Osteoblast (primary cell): ENCODE data around the gene ACTG2. TPM values are rescaled to one million over a fixed set of nuclear protein-coding genes. Genes with fewer than 3 reads are reported as not detected.

Experiments used
- DNase-seq: peaks from one replicate; pipeline ENCODE4 v3.0.0; 2011; ENCODE audit warnings: low spot score, mixed read lengths; ENCODE audit not compliant: insufficient read length; ENCODE audit errors: missing footprints
- H2AFZ ChIP-seq: 2 replicates; pipeline ENCODE4 v1.6.0; 2011; ENCODE audit warnings: mild to moderate bottlenecking, low read length
- H3K27ac ChIP-seq: 2 replicates; pipeline ENCODE4 v1.5.1; 2011; ENCODE audit warnings: mild to moderate bottlenecking, low read depth, low read length, moderate library complexity
- H3K27me3 ChIP-seq: 2 replicates; pipeline ENCODE4 v1.6.0; 2012; ENCODE audit warnings: mild to moderate bottlenecking, control low read depth, inconsistent platforms, low read length, moderate library complexity; ENCODE audit not compliant: insufficient read depth
- H3K36me3 ChIP-seq: 2 replicates; pipeline ENCODE4 v1.5.1; 2011; ENCODE audit warnings: mild to moderate bottlenecking, low read length, control low read depth, moderate library complexity; ENCODE audit not compliant: insufficient read depth
- H3K4me1 ChIP-seq: 2 replicates; pipeline ENCODE4 v1.5.1; 2011; ENCODE audit warnings: mild to moderate bottlenecking, low read length, control low read depth, moderate library complexity; ENCODE audit not compliant: insufficient read depth
- H3K4me2 ChIP-seq: 2 replicates; pipeline ENCODE4 v1.6.0; 2011; ENCODE audit warnings: mild to moderate bottlenecking, low read length; ENCODE audit not compliant: insufficient read depth
- H3K4me3 ChIP-seq: fragments of 200-600 bp; sonication (generic); 3 replicates; pipeline ENCODE4 v1.5.1; 2012; ENCODE audit warnings: mild to moderate bottlenecking, low read length, inconsistent platforms; ENCODE audit not compliant: insufficient read depth
- H3K79me2 ChIP-seq: 2 replicates; pipeline ENCODE4 v1.6.0; 2012; ENCODE audit warnings: mild to moderate bottlenecking, low read length, control low read depth, inconsistent platforms; ENCODE audit not compliant: insufficient read depth
- H3K9me3 ChIP-seq: 2 replicates; pipeline ENCODE4 v1.5.1; 2011; ENCODE audit warnings: low read depth, low read length, control low read depth
- H4K20me1 ChIP-seq: 2 replicates; pipeline ENCODE4 v1.6.0; 2012; ENCODE audit warnings: mild to moderate bottlenecking, low read length, control low read depth; ENCODE audit not compliant: insufficient read depth
- total RNA-seq: library from RNA; depleted of rRNA; stranded (reverse); fragments of >200 nt; gene quantifications from 2 replicates; pipeline ENCODE4 v1.2.3, GENCODE V29; 2012
- TF ChIP-seq, protein P1 (sequence below): IDR thresholded peaks from 2 replicates; pipeline ENCODE4 v1.5.1; 2011; ENCODE audit warnings: mild to moderate bottlenecking, low read depth, low read length, moderate library complexity; ENCODE audit errors: extremely low read depth

ACTG2 gene
- total RNA-seq, 1 donor = 0.72 TPM

DNA sequence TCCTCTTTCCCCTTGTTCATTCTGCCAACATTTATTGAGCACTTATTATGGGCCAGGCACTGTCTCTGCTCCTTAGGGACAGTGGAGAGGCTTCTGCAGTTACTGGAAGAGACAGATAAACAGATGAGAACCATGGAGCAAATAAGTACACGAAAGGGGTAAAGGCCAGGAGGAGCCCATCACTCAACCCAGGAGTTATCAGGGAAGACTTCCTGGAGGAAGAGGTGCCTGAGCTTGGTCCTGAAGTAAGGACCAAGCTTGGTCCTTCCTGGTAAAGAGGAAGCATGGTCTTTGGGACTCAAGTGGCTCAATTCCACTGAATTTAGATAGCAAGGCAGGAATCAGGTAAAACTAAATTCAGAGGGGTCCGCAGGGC is 1.7 kb downstream of the ACTG2 start:
- no peaks in the 10 kb centered on the region for H3K79me2 ChIP-seq
- H3K4me2 ChIP-seq = no peak overlapping the region
- TF ChIP-seq, protein P1, sequence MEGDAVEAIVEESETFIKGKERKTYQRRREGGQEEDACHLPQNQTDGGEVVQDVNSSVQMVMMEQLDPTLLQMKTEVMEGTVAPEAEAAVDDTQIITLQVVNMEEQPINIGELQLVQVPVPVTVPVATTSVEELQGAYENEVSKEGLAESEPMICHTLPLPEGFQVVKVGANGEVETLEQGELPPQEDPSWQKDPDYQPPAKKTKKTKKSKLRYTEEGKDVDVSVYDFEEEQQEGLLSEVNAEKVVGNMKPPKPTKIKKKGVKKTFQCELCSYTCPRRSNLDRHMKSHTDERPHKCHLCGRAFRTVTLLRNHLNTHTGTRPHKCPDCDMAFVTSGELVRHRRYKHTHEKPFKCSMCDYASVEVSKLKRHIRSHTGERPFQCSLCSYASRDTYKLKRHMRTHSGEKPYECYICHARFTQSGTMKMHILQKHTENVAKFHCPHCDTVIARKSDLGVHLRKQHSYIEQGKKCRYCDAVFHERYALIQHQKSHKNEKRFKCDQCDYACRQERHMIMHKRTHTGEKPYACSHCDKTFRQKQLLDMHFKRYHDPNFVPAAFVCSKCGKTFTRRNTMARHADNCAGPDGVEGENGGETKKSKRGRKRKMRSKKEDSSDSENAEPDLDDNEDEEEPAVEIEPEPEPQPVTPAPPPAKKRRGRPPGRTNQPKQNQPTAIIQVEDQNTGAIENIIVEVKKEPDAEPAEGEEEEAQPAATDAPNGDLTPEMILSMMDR = no peak
- no peak overlapping the region for H3K4me3 ChIP-seq
- H3K9me3 ChIP-seq = no peaks in the 10 kb centered on the region
- peaks cover 66% of the 10 kb centered on the region for H3K27me3 ChIP-seq
- DNase-seq = no peak
- H3K36me3 ChIP-seq = no peaks in the 10 kb centered on the region
- H4K20me1 ChIP-seq = peaks cover 2% of the 10 kb centered on the region
- no peak overlapping the region for H2AFZ ChIP-seq
- H3K27ac ChIP-seq = no peak overlapping the region
- H3K4me1 ChIP-seq = peaks cover 13% of the 10 kb centered on the region

- Histone ChIP-seq H3K79me2 (no peaks in the 10 kb centered on the region), H3K9me3 (no peaks in the 10 kb centered on the region), H3K36me3 (no peaks in the 10 kb centered on the region), H3K27ac (no peak overlapping the region), H3K27me3 (peaks cover 66% of the 10 kb centered on the region), H2AFZ (no peak overlapping the region), H3K4me1 (peaks cover 13% of the 10 kb centered on the region), H3K4me3 (no peak overlapping the region), H4K20me1 (peaks cover 2% of the 10 kb centered on the region), H3K4me2 (no peak overlapping the region)
- no peak for DNase-seq
- TF ChIP-seq, protein P1 = no peak
Observed at GRCh38 chr2:73894877-73895276, 2.1 kb downstream of the ACTG2 start.

DNA sequence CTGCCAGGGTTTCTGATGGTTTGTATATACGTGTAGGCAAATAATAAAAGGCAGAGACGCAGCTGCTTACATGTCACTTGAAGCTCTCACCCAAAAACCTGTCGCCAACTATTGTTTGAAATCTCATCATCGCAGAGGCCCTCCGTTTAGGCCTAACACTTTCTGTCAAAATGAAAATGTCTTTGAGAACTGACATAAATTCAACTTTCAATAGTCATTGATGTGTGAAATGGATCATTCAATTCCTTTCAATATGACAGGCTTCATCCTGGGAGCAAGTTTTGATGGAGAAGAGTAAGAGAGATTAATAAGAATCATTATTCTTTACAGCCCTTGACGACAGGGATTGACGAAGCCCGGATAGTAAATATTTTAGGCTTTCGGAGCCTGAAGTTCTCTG is 2.7 kb downstream of the ACTG2 start:
- DNase-seq = no peak
- H3K79me2 ChIP-seq = no peaks in the 10 kb centered on the region
- TF ChIP-seq, protein P1 = no peak
- no peaks in the 10 kb centered on the region for H3K36me3 ChIP-seq
- H3K27ac ChIP-seq = no peak overlapping the region
- H3K4me2 ChIP-seq = no peak overlapping the region
- H4K20me1 ChIP-seq = peaks cover 2% of the 10 kb centered on the region
- peaks cover 13% of the 10 kb centered on the region for H3K4me1 ChIP-seq
- peaks cover 67% of the 10 kb centered on the region for H3K27me3 ChIP-seq
- H3K4me3 ChIP-seq = no peak overlapping the region
- H3K9me3 ChIP-seq = no peaks in the 10 kb centered on the region
- no peak overlapping the region for H2AFZ ChIP-seq

GRCh38 chr2:73896362-73897239 is 3.8 kb downstream of the ACTG2 start:
- Histone ChIP-seq H3K27me3 (peaks cover 68% of the 10 kb centered on the region), H3K36me3 (no peaks in the 10 kb centered on the region), H3K4me3 (no peak overlapping the region), H4K20me1 (peaks cover 2% of the 10 kb centered on the region), H3K4me1 (peaks cover 13% of the 10 kb centered on the region), H2AFZ (no peak overlapping the region), H3K4me2 (peak overlapping the region; percentile 39), H3K9me3 (no peaks in the 10 kb centered on the region), H3K79me2 (no peaks in the 10 kb centered on the region), H3K27ac (no peak overlapping the region)
- TF ChIP-seq, protein P1 = no peak
- DNase-seq = peak; percentile 83
